ENCODE results near the gene CTBP1.

- no peak for TF ChIP-seq ZNF331 (CRISPR knock-in tag; IDR thresholded peaks at IDR 0.05; ENCODE audit: low read depth)
- TF ChIP-seq, protein P1, sequence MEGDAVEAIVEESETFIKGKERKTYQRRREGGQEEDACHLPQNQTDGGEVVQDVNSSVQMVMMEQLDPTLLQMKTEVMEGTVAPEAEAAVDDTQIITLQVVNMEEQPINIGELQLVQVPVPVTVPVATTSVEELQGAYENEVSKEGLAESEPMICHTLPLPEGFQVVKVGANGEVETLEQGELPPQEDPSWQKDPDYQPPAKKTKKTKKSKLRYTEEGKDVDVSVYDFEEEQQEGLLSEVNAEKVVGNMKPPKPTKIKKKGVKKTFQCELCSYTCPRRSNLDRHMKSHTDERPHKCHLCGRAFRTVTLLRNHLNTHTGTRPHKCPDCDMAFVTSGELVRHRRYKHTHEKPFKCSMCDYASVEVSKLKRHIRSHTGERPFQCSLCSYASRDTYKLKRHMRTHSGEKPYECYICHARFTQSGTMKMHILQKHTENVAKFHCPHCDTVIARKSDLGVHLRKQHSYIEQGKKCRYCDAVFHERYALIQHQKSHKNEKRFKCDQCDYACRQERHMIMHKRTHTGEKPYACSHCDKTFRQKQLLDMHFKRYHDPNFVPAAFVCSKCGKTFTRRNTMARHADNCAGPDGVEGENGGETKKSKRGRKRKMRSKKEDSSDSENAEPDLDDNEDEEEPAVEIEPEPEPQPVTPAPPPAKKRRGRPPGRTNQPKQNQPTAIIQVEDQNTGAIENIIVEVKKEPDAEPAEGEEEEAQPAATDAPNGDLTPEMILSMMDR (conservative IDR thresholded peaks at IDR 0.05; ENCODE audit: low read depth in 2 of 2) = no peak
- no peak for TF ChIP-seq POLR2AphosphoS5 (IDR thresholded peaks at IDR 0.05; ENCODE audit: low read depth)
- TF ChIP-seq EZH2 (IDR thresholded peaks at IDR 0.05; ENCODE audit: low read depth, unreplicated experiment) = no peak
- TF ChIP-seq CREB1 (CRISPR knock-in tag; IDR thresholded peaks at IDR 0.05; ENCODE audit: low read depth) = no peak
- TF ChIP-seq ZNF114 (CRISPR knock-in tag; IDR thresholded peaks at IDR 0.05) = no peak
- TF ChIP-seq EZH2phosphoT487 (IDR thresholded peaks at IDR 0.05; ENCODE audit: unreplicated experiment) = no peak
- TF ChIP-seq ETS1 (IDR thresholded peaks at IDR 0.05) = no peak
- no peak for TF ChIP-seq STAT1 (IDR thresholded peaks at IDR 0.05; ENCODE audit: unreplicated experiment)
Measured at GRCh38 chr4:1246901-1247863, 1.7 kb downstream of the CTBP1 start.

Data from GM23338 (cell line).